AG04450 (cell line): Measurements from ENCODE around the gene PNMA8B. TPM values are rescaled to one million over a fixed set of nuclear protein-coding genes. Genes with fewer than 3 reads are reported as not detected.

Experiments used
- CTCF ChIA-PET: fragments of 300-600, 350-600 bp; formaldehyde crosslinking; extraction: SDS; loops from one replicate; lab custom pipeline; 2022; ENCODE audit warnings: antibody characterized with exemption, inconsistent platforms; lab: Charles Lee
- POLR2A ChIA-PET: fragments of 350-600 bp; formaldehyde crosslinking; extraction: SDS; loops from one replicate; lab custom pipeline; 2021; ENCODE audit warnings: antibody characterized with exemption, inconsistent platforms; lab: Yijun Ruan, JAX
- DNase-seq: peaks from one replicate; pipeline ENCODE4 v3.0.0-alpha.2; 2011; ENCODE audit warnings: low read depth, low spot score
- H3K27ac ChIP-seq: one replicate; pipeline ENCODE4 v1.5.1; 2012; ENCODE audit warnings: low read depth, low read length, control low read depth
- H3K27me3 ChIP-seq: one replicate; pipeline ENCODE4 v1.6.0; 2012; ENCODE audit warnings: low read length; ENCODE audit not compliant: control insufficient read depth, insufficient read depth
- H3K4me3 ChIP-seq: 2 replicates; pipeline ENCODE4 v1.5.1; 2011; ENCODE audit warnings: mild to moderate bottlenecking, low read depth, low read length, control low read depth
- H3K9me3 ChIP-seq: 2 replicates; pipeline ENCODE4 v1.5.1; 2012; ENCODE audit warnings: low read length; ENCODE audit not compliant: control insufficient read depth, insufficient read depth
- polyA plus RNA-seq: library from polyadenylated mRNA; depleted of rRNA; stranded (reverse); fragments of >200 nt; gene quantifications from 2 replicates; pipeline ENCODE4 v1.2.3, GENCODE V29; 2011
- TF ChIP-seq, protein P1 (sequence below): IDR thresholded peaks from 2 replicates; pipeline ENCODE4 v1.5.1; 2011; ENCODE audit warnings: low read depth, low read length, control low read depth, inconsistent platforms

PNMA8B gene
- polyA plus RNA-seq, 1 experiment, result 0.17 TPM

DNA sequence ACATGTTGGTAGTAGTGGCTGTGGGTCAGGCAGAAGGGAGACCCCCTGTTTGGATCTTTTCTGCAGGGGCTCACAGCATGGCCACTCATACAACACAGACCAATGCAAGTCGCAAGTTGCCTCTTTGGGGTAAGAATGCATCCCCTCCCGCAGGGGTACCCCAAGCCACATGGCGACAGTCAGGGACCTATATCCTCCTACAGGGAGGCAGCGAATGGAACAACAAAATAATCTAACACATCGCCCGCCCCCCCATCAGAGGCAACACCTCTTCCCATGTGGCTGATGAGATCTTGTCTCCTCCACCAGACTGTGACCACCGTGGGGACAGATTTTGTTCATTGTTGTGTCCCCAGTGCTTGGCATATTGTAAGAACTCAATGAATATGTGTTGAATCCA, 40.7 kb upstream of the PNMA8B start:
- Histone ChIP-seq H3K27me3 (peaks cover 18% of the 10 kb centered on the region), H3K27ac (no peak overlapping the region), H3K4me3 (no peak overlapping the region), H3K9me3 (no peaks in the 10 kb centered on the region)
- no peak for DNase-seq
- TF ChIP-seq, protein P1, sequence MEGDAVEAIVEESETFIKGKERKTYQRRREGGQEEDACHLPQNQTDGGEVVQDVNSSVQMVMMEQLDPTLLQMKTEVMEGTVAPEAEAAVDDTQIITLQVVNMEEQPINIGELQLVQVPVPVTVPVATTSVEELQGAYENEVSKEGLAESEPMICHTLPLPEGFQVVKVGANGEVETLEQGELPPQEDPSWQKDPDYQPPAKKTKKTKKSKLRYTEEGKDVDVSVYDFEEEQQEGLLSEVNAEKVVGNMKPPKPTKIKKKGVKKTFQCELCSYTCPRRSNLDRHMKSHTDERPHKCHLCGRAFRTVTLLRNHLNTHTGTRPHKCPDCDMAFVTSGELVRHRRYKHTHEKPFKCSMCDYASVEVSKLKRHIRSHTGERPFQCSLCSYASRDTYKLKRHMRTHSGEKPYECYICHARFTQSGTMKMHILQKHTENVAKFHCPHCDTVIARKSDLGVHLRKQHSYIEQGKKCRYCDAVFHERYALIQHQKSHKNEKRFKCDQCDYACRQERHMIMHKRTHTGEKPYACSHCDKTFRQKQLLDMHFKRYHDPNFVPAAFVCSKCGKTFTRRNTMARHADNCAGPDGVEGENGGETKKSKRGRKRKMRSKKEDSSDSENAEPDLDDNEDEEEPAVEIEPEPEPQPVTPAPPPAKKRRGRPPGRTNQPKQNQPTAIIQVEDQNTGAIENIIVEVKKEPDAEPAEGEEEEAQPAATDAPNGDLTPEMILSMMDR, result no peak
- ChIA-PET CTCF (interaction anchor here (2.8 kb wide), 1 partner anchor 20 kb away, joined by 7 read pairs; no protein-coding TSS in a partner anchor), POLR2A (no interaction called here)

DNA sequence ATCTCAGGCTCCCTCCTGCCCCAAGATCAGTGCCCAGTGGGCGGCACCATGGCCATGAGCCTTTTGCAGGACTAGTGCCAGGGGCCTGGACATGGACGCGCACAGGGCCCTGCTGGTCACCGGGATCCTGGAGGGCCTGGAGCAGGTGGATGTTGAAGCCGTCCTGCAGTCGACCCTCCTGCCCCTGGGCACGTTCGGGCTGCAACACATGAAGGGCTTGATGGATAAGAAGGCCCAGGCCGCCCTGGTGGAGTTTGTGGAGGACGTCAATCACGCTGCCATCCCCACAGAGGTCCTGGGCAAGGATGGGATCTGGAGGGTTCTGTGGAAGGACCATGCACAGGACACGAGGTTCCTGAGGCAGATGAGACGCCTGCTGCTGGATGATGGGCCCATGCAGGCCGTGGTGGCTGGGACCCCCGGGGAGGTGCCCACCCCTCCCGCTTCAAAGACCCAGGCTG, 38.0 kb upstream of the PNMA8B start:
- H3K9me3 ChIP-seq, result no peaks in the 10 kb centered on the region
- POLR2A ChIA-PET, result no interaction called here
- CTCF ChIA-PET, result interaction anchor here (2.9 kb wide), 1 partner anchor 9 kb away, joined by 10 read pairs; no protein-coding TSS in a partner anchor

DNA sequence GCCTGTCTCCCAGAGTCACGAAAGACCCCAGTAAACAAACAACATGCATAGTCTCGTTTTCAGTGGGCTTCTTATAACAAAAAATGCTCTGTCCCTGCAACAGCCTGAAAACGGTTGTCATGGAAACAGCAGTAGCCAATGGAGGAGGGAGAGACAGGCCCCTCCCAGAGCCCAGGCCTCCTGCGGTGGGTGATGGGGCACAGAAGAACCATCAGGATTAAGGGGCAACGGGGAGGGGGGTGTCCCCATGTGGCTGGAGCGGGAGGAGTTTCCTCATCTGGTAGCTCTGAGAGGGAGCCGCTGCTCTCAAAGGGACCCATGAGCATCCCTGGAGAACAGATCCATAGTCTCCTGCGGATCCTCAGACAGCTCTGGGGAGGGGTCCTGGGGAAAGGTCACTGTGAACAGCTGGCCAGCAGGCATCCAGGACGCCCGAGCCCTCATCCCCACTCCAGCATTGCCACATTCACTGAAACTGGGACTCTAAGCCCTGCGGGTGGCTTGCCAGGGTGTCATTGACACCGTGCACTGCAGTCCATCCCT, 37.5 kb upstream of the PNMA8B start:
- ChIA-PET POLR2A (no interaction called here), CTCF (interaction anchor here (2.9 kb wide), 1 partner anchor 10 kb away, joined by 10 read pairs; no protein-coding TSS in a partner anchor)
- TF ChIP-seq, protein P1, result no peak
- Histone ChIP-seq H3K27me3 (peaks cover 15% of the 10 kb centered on the region), H3K27ac (no peak overlapping the region), H3K9me3 (no peaks in the 10 kb centered on the region), H3K4me3 (no peak overlapping the region)
- DNase-seq, result no peak

More for the DNA sequence above, 38.0 kb upstream of the PNMA8B start:
- no peak for DNase-seq
- TF ChIP-seq, protein P1, result no peak
- H3K27me3 ChIP-seq, result peaks cover 15% of the 10 kb centered on the region
- no peak overlapping the region for H3K4me3 ChIP-seq
- no peak overlapping the region for H3K27ac ChIP-seq

DNA sequence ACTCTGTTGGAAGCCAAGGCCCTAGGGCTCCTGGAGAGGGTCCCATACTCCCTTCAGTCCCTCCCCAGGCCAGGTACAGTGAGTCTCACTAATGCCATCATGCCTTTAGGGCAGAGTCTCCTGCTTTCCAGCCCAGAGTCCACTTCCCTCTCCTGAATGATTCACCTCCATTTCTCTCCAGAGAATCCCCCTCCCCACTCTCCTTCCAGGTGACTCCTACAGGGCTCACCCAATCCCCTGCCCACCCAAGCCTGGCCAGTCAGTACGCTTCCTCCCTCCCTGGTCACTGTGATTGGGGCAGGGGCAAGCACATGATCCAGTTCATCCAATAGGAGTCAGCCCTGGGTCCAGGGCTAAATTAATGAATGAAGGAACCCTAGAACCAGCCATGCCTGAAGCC, 35.0 kb upstream of the PNMA8B start:
- H3K4me3 ChIP-seq, result no peak overlapping the region
- TF ChIP-seq, protein P1, result no peak
- CTCF ChIA-PET, result interaction anchor here (0.9 to 4.0 kb wide), 7 partner anchors 8 to 135 kb away, joined by 3 to 62 read pairs (median 10); partner anchors contain the start of gene DACT3
- H3K9me3 ChIP-seq, result no peaks in the 10 kb centered on the region
- POLR2A ChIA-PET, result interaction anchor here (0.7 to 1.3 kb wide), 3 partner anchors 64 to 130 kb away, joined by 3 to 8 read pairs (median 4); partner anchors contain the start of genes CALM3 and DACT3
- H3K27ac ChIP-seq, result no peak overlapping the region
- H3K27me3 ChIP-seq, result peaks cover 17% of the 10 kb centered on the region
- DNase-seq, result no peak
